ENCODE measurements around the gene HERC3. TPM values are rescaled to one million over a fixed set of nuclear protein-coding genes. Genes with fewer than 3 reads are reported as not detected.

The HERC3 gene
- total and polyA plus RNA-seq, 2 donors (not counting 1 experiment from before 2014, with no cell fraction given), result 24.0 to 78.1 TPM

GRCh38 chr4:88597970-88598660 lies 5.8 kb downstream of the HERC3 start:
- POLR2A ChIA-PET, result no interaction called here
- no peak overlapping the region for H3K9ac ChIP-seq (ENCODE audit: low read length)
- no CpG with 5 or more reads among the region's 3 CpGs for WGBS (ENCODE audit: insufficient coverage)
- Mint-ChIP-seq H3K4me1 (peaks cover 62% of the 10 kb centered on the region), H3K9me3 (ENCODE audit: insufficient read depth) (no peaks in the 10 kb centered on the region), H3K4me3 (no peak overlapping the region), H3K27ac (no peak overlapping the region), H3K27me3 (no peaks in the 10 kb centered on the region)
- H3K4me3 ChIP-seq (ENCODE audit: control extremely low read depth in 1 of 5, extremely low read depth in 1 of 5, insufficient read depth in 1 of 5, low read depth in 2 of 5, low read length in 4 of 5), result no peak overlapping the region
- intact Hi-C loops (cut with micrococcal nuclease), result no loop called here
- ATAC-seq (ENCODE audit: low read depth) (no peak), DNase-seq (no peak)
- peaks cover 0 to 25% of the 10 kb centered on the region in 2 experiments for H3K36me3 ChIP-seq (replicated peaks in 1 of 2; ENCODE audit: control extremely low read depth in 1 of 2, control insufficient read depth in 1 of 2, extremely low read depth in 1 of 2, insufficient read depth in 2 of 2, low read length in 1 of 2)
- no peak overlapping the region for H3K4me2 ChIP-seq (replicated peaks; ENCODE audit: low read depth, low read length, poor library complexity, severe bottlenecking)
- no peaks in the 10 kb centered on the region for H3K9me3 ChIP-seq (ENCODE audit: control extremely low read depth in 1 of 3, control insufficient read depth in 2 of 3, insufficient read depth in 1 of 3, low read length in 2 of 3)
- H3K27ac ChIP-seq (ENCODE audit: low read length in 2 of 2), result peak overlapping the region in 1 of 2 donors; percentile 21
- H4K20me1 ChIP-seq (ENCODE audit: control insufficient read depth, insufficient read depth, low read length, poor library complexity, severe bottlenecking), result peaks cover 65% of the 10 kb centered on the region
- H3K4me1 ChIP-seq (ENCODE audit: control insufficient read depth in 2 of 2, insufficient read depth in 2 of 2, low read length in 2 of 2), result peaks cover 21 to 30% of the 10 kb centered on the region in 2 donors
- H2AFZ ChIP-seq (ENCODE audit: insufficient read depth, low read depth, low read length, poor library complexity, severe bottlenecking), result no peak overlapping the region
- H3K79me2 ChIP-seq (ENCODE audit: control insufficient read depth, insufficient read depth, low read length), result peaks cover 87% of the 10 kb centered on the region
- no peaks in the 10 kb centered on the region for H3K27me3 ChIP-seq (replicated peaks in 1 of 4; ENCODE audit: control extremely low read depth in 1 of 4, control insufficient read depth in 3 of 4, insufficient read depth in 4 of 4, low read length in 3 of 4)
- no peak for TF ChIP-seq CTCF (IDR thresholded peaks at IDR 0.05)
- no peak for TF ChIP-seq EZH2 (IDR thresholded peaks at IDR 0.05; ENCODE audit: borderline replicate concordance, insufficient read depth, low read depth, low read length, poor library complexity, severe bottlenecking)
- CTCF ChIA-PET, result interaction anchor here (1.0 kb wide), 1 partner anchor 12 kb away, joined by 3 read pairs; no protein-coding TSS in a partner anchor

GRCh38 chr4:88599298-88599697 lies 7.0 kb downstream of the HERC3 start:
- H3K4me3 Mint-ChIP-seq, result no peak overlapping the region
- TF ChIP-seq CTCF (IDR thresholded peaks at IDR 0.05), result no peak
- no peak for TF ChIP-seq EZH2 (IDR thresholded peaks at IDR 0.05; ENCODE audit: borderline replicate concordance, insufficient read depth, low read depth, low read length, poor library complexity, severe bottlenecking)
- ChIA-PET CTCF (interaction anchor here (1.0 to 2.0 kb wide), 2 partner anchors 15 to 60 kb away, joined by 3 to 4 read pairs; no protein-coding TSS in a partner anchor), POLR2A (no interaction called here)
- Histone ChIP-seq H3K27me3 (replicated peaks in 1 of 4; ENCODE audit: control extremely low read depth in 1 of 4, control insufficient read depth in 3 of 4, insufficient read depth in 4 of 4, low read length in 3 of 4) (no peaks in the 10 kb centered on the region), H3K9me3 (ENCODE audit: control extremely low read depth in 1 of 3, control insufficient read depth in 2 of 3, insufficient read depth in 1 of 3, low read length in 2 of 3) (no peaks in the 10 kb centered on the region), H3K27ac (ENCODE audit: low read length in 2 of 2) (peak overlapping the region in 1 of 2 donors; percentile 7), H4K20me1 (ENCODE audit: control insufficient read depth, insufficient read depth, low read length, poor library complexity, severe bottlenecking) (peaks cover 67% of the 10 kb centered on the region), H3K4me1 (ENCODE audit: control insufficient read depth in 2 of 2, insufficient read depth in 2 of 2, low read length in 2 of 2) (peaks cover 12 to 24% of the 10 kb centered on the region in 2 donors), H3K9ac (ENCODE audit: low read length) (no peak overlapping the region), H3K4me2 (replicated peaks; ENCODE audit: low read depth, low read length, poor library complexity, severe bottlenecking) (peak overlapping the region; percentile 4), H3K4me3 (ENCODE audit: control extremely low read depth in 1 of 5, extremely low read depth in 1 of 5, insufficient read depth in 1 of 5, low read depth in 2 of 5, low read length in 4 of 5) (no peak overlapping the region), H3K36me3 (replicated peaks in 1 of 2; ENCODE audit: control extremely low read depth in 1 of 2, control insufficient read depth in 1 of 2, extremely low read depth in 1 of 2, insufficient read depth in 2 of 2, low read length in 1 of 2) (peaks cover 0 to 25% of the 10 kb centered on the region in 2 experiments), H2AFZ (ENCODE audit: insufficient read depth, low read depth, low read length, poor library complexity, severe bottlenecking) (no peak overlapping the region), H3K79me2 (ENCODE audit: control insufficient read depth, insufficient read depth, low read length) (peaks cover 81% of the 10 kb centered on the region)
- H3K4me1 Mint-ChIP-seq, result peaks cover 55% of the 10 kb centered on the region
- no peaks in the 10 kb centered on the region for H3K9me3 Mint-ChIP-seq (ENCODE audit: insufficient read depth)
- DNase-seq (no peak), ATAC-seq (ENCODE audit: low read depth) (no peak)
- H3K27ac Mint-ChIP-seq, result no peak overlapping the region
- H3K27me3 Mint-ChIP-seq, result no peaks in the 10 kb centered on the region
- intact Hi-C loops (cut with micrococcal nuclease), result no loop called here
- WGBS (ENCODE audit: insufficient coverage), result no CpG with 5 or more reads among the region's 3 CpGs
